HG02943 (cell line): Measurements from ENCODE around the gene PRSS56.
"Not testable (repeated sequence)": the region's sequence is repeated elsewhere in the genome, so short reads cannot be mapped to it uniquely, and the experiment has no call there.

Experiments
- ATAC-seq: cut with Tn5 transposase; IDR thresholded peaks from one replicate; pipeline ENCODE4 v1.9.1; 2021; ENCODE audit warnings: mild to moderate bottlenecking, low read depth, moderate library complexity; ENCODE audit not compliant: unreplicated experiment

PRSS56 gene

DNA sequence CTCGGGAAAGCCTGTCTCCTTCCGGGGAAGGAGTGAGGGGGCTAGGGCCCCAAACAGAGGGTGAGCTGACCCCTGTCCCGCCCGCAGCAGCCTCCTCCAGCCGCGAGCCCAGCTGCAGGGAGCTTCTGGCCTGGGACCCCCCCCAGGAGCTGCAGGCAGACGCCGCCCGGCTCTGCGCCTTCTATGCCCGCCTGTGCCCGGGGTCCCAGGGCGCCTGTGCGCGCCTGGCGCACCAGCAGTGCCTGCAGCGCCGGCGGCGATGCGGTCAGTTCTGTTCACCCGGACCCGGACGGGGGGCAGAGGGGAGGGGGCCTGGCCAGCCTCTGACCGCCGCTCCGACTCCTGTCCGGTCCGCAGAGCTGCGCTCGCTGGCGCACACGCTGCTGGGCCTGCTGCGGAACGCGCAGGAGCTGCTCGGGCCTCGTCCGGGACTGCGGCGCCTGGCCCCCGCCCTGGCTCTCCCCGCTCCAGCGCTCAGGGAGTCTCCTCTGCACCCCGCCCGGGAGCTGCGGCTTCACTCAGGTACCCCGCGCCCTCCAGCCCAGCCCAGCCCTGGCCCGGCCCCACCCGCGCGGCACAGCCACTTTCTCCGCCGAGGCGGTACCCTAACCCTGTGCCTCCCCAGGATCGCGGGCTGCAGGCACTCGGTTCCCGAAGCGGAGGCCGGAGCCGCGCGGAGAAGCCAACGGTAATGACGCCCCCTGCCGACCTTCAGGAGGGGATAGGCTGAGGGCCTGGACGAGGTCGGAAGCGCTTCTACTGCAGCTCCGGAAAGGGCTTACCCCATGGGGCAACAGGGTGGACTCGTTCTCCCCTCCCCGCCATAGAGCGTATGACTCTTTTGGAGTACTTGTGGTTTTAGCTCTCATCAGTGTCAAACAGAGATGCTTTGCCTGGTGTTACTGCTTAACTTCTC is 3.8 kb downstream of the PRSS56 start:
- ATAC-seq, result no peak

DNA sequence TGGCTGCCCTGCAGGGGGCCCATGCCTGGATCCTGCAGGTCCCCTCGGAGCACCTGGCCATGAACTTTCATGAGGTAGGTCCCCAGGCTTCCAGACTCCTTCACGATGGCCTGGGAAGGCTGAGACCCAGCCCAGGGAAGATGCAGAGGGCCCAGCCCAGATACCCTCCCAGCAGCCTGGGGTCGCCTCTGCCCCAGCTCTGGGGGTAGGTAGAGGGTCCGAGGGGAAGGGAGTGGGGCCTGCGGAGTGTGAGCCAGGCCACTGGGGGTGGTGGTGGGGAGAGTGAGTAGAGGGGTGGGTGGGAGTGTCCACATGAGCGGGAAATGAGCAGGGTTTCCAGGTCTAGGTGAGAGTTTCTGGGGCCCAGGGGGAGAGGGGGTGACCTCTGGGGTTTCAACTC is 4.6 kb downstream of the PRSS56 start:
- ATAC-seq, result no peak

DNA sequence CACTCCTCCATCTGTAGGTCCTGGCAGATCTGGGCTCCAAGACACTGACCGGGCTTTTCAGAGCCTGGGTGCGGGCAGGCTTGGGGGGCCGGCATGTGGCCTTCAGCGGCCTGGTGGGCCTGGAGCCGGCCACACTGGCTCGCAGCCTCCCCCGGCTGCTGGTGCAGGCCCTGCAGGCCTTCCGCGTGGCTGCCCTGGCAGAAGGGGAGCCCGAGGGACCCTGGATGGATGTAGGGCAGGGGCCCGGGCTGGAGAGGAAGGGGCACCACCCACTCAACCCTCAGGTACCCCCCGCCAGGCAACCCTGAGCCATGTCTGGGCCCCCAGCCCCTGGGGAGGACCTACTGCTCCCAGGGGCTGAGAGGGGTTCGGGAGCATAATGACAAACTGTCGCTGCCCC is 5.0 kb downstream of the PRSS56 start:
- no peak for ATAC-seq

DNA sequence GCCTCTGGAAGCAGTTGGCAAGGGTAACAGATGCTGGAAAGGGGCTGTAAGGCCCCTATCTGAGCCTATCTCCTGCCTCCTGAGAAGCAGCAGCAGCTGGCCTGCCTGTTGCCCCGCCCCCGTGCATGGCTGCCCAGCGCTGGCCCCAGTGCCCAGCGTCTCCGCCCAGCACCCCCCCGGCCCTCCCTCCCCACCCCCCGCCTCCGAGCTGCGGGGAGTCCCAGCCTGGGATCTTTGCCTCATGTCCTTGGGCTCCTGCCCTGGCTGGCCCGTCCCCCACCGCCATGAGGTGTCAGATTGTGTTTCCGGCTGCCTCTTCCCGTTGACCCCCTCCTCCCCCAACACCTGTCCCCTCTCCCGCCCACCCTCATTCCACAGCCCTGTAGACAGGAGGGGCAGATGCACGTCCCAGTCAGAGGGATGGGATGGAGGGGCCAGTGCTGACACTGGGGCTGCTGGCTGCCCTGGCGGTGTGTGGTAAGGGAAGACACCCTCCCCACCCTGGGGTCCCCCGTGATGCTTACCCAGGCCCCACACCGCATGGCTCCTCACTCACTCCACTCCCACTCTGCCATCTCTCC is 5.7 kb downstream of the PRSS56 start, which contains the start of gene CHRND:
TSS of gene CHRND (plus strand) at position 370 of the 581 bp plus-strand sequence. CDS start at position 426, 56 bp downstream.
- no peak for ATAC-seq

DNA sequence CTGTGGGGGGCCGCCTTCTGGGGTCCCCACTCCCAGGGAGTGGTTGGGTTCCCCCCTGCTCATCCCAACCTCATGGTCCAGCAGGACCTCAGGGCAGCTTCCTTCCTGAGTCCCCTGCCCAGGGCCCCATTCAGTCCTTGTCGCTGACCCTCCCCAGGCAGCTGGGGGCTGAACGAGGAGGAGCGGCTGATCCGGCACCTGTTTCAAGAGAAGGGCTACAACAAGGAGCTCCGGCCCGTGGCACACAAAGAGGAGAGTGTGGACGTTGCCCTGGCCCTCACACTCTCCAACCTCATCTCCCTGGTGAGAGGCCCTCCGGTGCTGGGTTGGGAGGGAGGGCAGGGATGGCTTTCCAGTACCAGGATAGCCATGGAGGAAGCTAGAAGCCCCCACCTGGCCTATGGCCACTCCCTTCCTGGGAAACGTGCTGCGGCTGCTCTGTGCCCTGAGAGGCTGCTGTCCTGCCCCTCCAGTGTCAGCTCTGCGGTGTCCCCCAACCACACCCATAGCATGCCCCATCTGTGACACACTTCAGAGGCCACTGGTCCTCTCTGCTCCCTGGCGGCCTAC is 6.3 kb downstream of the PRSS56 start:
- ATAC-seq, result no peak

DNA sequence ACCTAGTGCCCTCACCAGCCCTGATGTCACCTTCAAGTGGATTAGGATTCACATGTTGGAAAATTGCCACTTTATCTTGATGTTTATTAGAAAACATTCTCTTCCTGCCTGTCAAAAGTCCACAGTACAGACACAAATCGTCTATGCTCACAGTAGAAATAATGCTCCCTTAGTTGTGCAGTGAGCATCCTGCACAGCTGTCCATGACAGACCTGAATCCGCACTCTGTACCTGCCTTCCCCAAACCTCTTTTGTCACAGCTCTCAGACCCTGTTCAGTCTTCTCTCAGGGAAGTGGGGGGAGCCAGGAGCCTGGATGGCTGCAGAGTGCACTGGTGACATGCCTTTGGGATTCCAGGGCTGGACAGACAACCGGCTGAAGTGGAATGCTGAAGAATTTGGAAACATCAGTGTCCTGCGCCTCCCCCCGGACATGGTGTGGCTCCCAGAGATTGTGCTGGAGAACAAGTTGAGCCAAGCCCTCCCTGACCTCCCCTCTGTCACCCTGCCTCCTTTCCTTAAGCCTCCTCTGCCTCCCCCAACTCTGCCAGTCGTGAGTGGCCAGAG is 7.8 kb downstream of the PRSS56 start:
- no peak for ATAC-seq

DNA sequence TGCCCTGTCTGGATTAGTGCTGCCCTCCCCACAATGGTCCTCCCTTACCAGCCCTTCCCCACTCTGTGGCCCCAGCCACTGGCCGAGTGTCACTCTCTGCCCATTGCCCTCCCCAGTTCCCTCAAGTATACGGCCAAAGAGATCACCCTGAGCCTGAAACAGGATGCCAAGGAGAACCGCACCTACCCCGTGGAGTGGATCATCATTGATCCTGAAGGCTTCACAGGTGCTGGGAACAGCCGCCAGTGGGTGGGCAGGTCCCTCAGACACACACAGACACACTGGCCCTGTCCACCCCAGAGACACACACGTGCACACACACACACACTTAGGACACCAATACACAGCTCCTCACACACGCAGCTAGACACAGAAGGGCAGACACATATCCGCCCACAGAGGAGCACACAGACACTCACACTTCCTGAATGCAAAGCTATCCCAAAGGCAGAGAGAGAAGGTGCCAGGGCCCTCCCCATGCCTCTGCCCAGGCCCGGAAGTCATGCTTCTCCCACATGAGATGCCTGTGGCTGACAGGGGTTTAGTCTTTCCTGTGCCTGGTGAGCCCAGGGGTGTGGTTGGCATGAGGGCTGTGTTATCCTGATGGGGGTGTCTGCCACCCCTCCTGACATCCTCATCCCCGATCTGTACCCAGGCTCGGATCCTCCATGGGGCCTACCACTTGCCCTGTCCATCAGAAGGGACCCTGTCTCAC is 8.7 kb downstream of the PRSS56 start:
- ATAC-seq, result no peak

DNA sequence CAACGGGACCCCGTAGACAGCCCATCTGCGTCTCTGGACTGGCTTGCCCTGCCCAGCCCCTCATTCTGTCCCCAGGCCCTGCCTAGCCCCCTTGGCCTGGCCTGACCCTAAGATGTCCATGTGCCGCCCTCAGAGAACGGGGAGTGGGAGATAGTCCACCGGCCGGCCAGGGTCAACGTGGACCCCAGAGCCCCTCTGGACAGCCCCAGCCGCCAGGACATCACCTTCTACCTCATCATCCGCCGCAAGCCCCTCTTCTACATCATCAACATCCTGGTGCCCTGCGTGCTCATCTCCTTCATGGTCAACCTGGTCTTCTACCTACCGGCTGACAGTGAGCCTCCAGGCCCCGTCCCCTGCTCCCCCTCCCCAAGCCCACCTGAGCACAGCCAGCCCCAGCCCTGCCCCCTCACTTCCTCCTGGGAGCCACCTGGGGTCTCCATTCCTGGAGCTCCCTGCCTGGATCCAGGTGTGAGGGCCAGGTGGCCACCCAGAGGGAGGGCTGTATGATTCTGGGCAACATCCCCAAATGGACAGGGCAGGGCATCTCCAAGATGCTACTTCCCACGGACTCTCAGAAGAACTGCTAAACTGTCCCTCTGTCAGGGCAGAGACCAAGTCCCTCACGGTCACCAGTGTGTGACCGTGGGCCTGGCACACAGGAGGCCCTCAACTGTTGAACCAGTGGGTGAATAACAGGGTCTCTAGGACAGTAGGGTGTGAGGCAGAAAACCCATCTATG is 9.8 kb downstream of the PRSS56 start:
- no peak for ATAC-seq

DNA sequence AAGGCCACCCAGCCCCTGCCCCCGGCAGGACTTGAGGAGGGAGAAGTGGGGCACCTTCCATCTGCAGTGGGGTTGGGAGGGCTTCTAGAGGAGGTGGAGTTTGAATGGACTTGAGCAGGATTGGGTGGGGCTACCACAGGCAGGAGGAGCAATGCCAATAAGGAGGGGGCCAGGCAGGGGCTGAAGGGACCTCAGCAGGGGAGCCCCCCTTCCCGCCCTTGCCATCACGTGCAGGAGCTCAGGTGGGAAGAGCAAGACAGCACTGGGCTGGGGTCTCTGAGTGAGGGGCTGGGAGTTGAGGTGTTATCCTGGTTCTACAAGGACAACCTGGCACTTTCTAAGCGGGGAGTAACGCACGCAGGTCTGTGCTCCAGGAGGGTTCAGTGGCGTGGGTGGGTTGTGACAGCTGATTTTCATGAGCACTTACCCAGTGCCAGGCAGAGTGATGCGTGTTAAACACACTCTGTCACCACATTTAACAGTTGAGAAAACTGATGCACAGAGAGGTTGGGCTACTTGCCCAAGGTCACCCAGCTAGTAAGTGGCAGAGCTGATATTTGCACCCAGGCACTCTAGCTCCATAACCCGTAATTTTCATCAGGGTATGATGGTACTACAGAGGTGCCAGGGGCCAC is 10.6 kb downstream of the PRSS56 start:
- ATAC-seq, result no peak

DNA sequence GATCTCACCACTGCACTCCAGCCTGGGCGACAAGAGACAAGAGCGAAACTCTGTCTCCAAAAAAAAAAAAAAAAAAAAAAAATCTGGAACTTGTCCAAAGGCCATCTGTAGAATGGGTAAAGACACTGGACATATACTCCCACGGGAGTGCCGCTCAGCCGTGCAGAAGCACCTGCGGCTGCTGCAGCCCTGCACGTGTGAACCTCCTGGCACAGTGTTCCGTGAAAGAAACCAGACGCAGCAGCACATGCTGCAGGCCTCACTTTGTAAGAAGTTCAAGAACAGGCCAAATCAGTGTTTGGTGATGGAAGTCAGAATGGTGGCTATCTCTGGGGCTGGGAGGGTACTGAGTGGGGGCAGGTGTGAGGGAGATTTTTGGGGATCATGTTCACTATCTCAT is 12.2 kb downstream of the PRSS56 start:
- no peak for ATAC-seq

DNA sequence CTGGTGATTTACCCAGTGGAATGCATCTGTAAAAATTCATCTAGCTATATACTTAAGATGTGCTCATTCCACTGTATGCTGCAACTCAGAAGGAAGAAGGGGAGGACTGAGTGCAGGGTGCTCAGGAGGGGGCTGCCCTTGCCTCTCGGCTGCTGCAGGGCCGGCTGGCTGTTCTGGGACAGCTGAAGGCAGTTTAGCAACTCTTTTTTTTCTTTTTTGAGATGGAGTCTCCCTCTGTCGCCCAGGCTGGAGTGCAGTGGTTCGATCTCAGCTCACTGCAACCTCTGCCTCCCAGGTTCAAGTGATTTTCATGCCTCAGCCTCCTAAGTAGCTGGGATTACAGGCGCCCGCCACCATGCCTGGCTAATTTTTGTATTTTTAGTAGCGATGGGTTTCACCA is 12.6 kb downstream of the PRSS56 start:
- ATAC-seq, result not testable (repeated sequence)

DNA sequence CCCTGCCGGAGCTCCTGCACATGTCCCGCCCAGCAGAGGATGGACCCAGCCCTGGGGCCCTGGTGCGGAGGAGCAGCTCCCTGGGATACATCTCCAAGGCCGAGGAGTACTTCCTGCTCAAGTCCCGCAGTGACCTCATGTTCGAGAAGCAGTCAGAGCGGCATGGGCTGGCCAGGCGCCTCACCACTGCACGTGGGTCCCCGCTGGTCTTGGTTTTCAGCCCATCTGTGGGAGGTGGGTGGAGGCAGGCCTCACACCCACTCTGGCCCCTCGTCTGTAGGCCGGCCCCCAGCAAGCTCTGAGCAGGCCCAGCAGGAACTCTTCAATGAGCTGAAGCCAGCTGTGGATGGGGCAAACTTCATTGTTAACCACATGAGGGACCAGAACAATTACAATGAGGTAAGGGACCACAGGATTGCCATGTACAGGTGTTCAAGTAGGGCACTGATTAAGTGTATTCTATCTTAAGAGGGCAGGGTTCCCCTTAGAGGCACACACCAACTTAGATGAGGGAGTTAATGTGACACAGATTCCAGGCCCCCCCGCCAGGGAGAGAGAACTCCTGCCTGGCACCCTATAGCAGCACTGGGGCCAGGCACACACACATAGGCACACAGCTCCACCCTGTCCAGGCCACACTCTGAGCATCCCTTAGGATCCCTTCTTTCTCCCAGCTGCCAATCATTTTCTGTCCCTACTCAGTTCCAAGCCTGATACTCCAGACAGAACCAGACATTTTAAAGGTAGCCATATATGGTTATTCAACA is 13.9 kb downstream of the PRSS56 start:
- no peak for ATAC-seq

DNA sequence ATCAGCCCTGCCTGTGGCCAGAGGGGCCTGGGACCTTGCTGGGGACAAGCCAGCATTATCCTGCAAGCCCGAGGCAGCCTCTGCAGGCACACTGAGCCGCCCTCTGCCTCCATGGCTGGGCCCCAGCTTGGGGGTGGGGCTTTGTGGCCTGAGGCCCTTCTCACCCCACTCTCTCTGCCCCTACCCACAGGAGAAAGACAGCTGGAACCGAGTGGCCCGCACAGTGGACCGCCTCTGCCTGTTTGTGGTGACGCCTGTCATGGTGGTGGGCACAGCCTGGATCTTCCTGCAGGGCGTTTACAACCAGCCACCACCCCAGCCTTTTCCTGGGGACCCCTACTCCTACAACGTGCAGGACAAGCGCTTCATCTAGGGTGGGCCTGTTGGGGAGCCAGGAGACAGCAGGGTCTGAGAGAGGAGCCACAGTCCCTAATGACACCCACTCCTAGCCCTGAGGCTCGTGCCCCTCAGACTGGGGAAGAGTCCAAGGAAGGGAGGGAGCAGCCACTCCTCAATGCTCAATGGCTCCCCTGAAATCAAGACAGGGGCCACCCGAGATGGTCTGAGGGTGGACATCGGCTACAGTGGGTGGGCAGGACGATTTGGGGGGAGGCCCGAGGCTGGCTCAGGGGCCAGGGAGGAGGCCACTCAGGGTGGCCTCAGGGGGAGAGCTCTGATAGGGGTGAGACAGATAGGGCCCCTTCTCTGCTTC is 14.9 kb downstream of the PRSS56 start:
- no peak for ATAC-seq

DNA sequence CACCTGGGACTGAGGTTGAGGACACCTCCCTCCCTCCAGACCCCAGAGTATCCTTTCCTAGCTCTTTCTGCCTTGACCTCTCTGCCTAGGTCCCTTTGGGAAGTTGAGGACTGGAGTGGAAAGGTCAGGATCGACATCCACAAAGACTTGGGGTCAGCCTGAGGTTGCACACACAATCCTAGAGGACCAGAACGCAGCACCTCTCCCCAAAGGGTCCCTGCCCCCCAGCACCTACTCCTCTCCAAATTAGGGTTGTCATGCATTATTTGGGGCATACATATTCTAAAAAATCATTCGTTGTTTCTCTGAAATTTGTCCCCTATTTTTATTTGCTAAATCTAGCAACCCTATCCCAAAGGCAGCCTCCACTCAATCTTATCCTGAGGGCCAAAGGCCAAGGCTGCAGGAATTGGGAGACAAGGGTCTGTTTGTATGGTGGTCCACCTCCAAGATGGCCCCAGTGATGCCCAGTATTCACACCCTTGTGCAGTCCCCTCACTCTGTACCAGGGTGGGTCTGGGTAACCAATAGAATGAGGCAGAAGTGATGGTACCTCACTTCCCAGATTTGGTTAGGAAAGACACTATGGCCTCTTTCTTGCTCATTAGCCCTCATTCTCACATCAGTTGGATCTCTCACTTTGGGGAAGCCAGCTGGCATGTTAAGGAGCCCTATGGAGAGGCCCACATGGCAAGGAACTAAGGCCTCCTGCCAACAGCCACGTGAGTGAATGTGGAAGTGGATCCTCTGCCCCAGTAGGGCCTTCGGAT is 15.8 kb downstream of the PRSS56 start:
- no peak for ATAC-seq

DNA sequence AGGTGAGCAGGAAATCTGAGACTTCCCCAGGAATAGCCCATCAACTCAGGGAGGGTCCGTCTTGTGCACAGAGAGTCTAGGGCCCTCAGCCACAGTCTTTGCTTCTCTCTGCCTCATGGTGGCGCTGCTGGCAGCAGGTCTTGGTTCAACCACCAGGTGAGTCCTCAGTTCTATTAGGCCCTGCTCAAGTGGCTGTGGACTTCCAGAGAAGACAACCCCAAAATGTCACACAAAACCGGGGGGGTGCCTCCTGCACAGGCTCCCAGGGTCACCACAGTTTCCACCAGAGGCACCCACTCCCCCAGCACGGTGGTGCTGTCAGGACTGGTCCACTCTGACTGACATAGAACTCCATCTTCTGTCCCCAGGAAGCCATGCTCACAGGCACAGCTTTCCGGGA is 16.9 kb downstream of the PRSS56 start:
- no peak for ATAC-seq

DNA sequence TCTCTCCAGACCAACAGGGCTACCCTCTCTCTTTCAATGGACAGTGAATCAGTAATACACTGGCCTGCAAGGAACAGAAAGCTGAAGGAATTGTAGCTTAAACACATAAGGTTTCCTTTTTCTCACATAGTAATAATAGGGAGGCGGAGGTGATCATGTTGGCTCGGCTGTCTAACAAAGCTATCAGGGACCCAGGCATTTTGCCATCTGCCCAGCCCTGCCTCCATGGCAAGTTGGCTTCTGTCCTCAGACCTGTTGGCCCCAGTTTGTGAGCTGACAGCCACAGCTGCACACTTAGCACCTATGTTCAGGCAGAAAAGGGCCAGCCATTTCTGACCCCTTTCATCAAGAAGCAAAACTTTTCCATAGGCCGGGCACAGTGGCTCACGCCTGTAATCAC is 17.3 kb downstream of the PRSS56 start:
- no peak for ATAC-seq

DNA sequence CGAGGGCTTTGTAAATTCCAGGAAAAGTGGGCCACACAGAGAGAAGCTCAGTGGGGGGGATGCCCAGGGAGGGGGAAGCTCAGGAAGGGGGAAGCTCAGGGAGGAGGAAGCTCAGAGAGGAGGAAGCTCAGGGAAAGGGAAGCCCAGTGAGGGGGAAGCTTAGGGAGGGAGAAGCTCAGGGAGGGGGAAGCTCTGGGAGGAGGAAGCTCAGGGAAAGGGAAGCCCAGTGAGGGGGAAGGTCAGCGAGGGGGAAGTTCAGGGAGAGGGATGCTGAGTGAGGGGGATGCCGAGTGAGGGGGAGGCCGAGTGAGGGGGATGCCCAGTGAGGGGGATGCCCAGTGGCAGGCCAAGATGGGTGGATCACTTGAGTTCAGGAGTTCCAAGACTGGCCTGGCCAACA is 18.5 kb downstream of the PRSS56 start:
- ATAC-seq, result no peak
